Activated T-cell treated with anti-CD3 and anti-CD28 coated beads, Interleukin-2, amount 50 U/mL, for 72 hours (primary cell): Measurements from ENCODE around the gene F7. TPM values are rescaled to one million over a fixed set of nuclear protein-coding genes. Genes with fewer than 3 reads are reported as not detected.

Source experiments
- ATAC-seq, 2 donors: fragments of 150-1000 bp; cut with Tn5 transposase; replicated peaks in 1 of 2; 2 replicates each; pipeline ENCODE4 v1.10.0; 2021; ENCODE audit warnings: moderate library complexity in 2 of 2, mild to moderate bottlenecking in 1 of 2
- DNase-seq, 2 donors: peaks; one replicate each; pipeline ENCODE4 v3.0.0; 2021 to 2022; ENCODE audit warnings: mixed read lengths in 1 of 2
- H3K27ac Mint-ChIP-seq: one replicate; pipeline ENCODE4 v1.8.0; 2022; ENCODE audit warnings: mild to moderate bottlenecking, moderate library complexity, mixed read lengths
- H3K27me3 Mint-ChIP-seq: one replicate; pipeline ENCODE4 v1.8.0; 2022; ENCODE audit warnings: low read depth, mixed read lengths
- H3K36me3 Mint-ChIP-seq, 2 donors: one replicate each; pipeline ENCODE4 v1.8.0; 2022; ENCODE audit warnings: mixed read lengths in 2 of 2, mild to moderate bottlenecking in 1 of 2; ENCODE audit not compliant: insufficient read depth in 2 of 2
- H3K4me1 Mint-ChIP-seq: one replicate; pipeline ENCODE4 v1.8.0; 2022; ENCODE audit warnings: low read depth, mixed read lengths
- H3K4me3 Mint-ChIP-seq, 2 donors: one replicate each; pipeline ENCODE4 v1.8.0; 2022; ENCODE audit warnings: mild to moderate bottlenecking in 2 of 2, mixed read lengths in 2 of 2, moderate library complexity in 2 of 2
- H3K9me3 Mint-ChIP-seq, 2 donors: one replicate each; pipeline ENCODE4 v1.8.0; 2022; ENCODE audit warnings: mixed read lengths in 2 of 2
- total RNA-seq, 2 donors: library from RNA; stranded (reverse); gene quantifications; one replicate each; pipeline ENCODE4 v1.2.3, GENCODE V29; 2022

The F7 gene
- total RNA-seq, 2 donors from 2014 or later: not detected

- ATAC-seq (no peak), DNase-seq (no peak)
- Mint-ChIP-seq H3K9me3 (no peaks in the 10 kb centered on the region), H3K4me1 (peaks cover 5% of the 10 kb centered on the region), H3K36me3 (no peaks in the 10 kb centered on the region), H3K27me3 (peaks cover 20% of the 10 kb centered on the region), H3K27ac (no peak overlapping the region), H3K4me3 (no peak overlapping the region)
Measured at GRCh38 chr13:113124211-113124970, 18.8 kb downstream of the F7 start.

- Mint-ChIP-seq H3K27ac (no peak overlapping the region), H3K27me3 (peaks cover 29% of the 10 kb centered on the region), H3K4me3 (no peak overlapping the region), H3K36me3 (no peaks in the 10 kb centered on the region), H3K4me1 (peaks cover 7% of the 10 kb centered on the region), H3K9me3 (no peaks in the 10 kb centered on the region)
- no peak for ATAC-seq
- no peak for DNase-seq
Measured at GRCh38 chr13:113125506-113126264, 20.1 kb downstream of the F7 start.

- ATAC-seq: no peak
- no peaks in the 10 kb centered on the region for H3K36me3 Mint-ChIP-seq
- DNase-seq: no peak
- H3K9me3 Mint-ChIP-seq: no peaks in the 10 kb centered on the region
- peaks cover 7% of the 10 kb centered on the region for H3K4me1 Mint-ChIP-seq
- H3K27ac Mint-ChIP-seq: no peak overlapping the region
- H3K27me3 Mint-ChIP-seq: peaks cover 30% of the 10 kb centered on the region
- H3K4me3 Mint-ChIP-seq: no peak overlapping the region
Measured at GRCh38 chr13:113126265-113127150, 20.9 kb downstream of the F7 start.

GRCh38 chr13:113129480-113129879 lies 23.9 kb downstream of the F7 start:
- DNase-seq: no peak
- peak; percentile 5 to 15 for ATAC-seq
- Mint-ChIP-seq H3K36me3 (no peaks in the 10 kb centered on the region), H3K4me3 (peak overlapping the region in 1 of 2 donors; percentile 68), H3K27me3 (peaks cover 42% of the 10 kb centered on the region), H3K4me1 (peaks cover 7% of the 10 kb centered on the region), H3K9me3 (no peaks in the 10 kb centered on the region), H3K27ac (no peak overlapping the region)

- peak; percentile 52 to 60 for DNase-seq
- peaks cover 7% of the 10 kb centered on the region for H3K4me1 Mint-ChIP-seq
Measured at GRCh38 chr13:113129921-113130750, 24.5 kb downstream of the F7 start.

GRCh38 chr13:113135281-113135760 lies 29.7 kb downstream of the F7 start:
- DNase-seq: no peak
- H3K36me3 Mint-ChIP-seq: no peaks in the 10 kb centered on the region
- no peak overlapping the region for H3K27ac Mint-ChIP-seq
- H3K4me1 Mint-ChIP-seq: no peaks in the 10 kb centered on the region
- no peaks in the 10 kb centered on the region for H3K9me3 Mint-ChIP-seq
- H3K4me3 Mint-ChIP-seq: no peak overlapping the region
- ATAC-seq: no peak
- H3K27me3 Mint-ChIP-seq: peaks cover 17% of the 10 kb centered on the region

More at GRCh38 chr13:113129921-113130750, 24.5 kb downstream of the F7 start:
- peak; percentile 82 to 86 for ATAC-seq
- Mint-ChIP-seq H3K27ac (no peak overlapping the region), H3K4me3 (peak overlapping the region; percentile 68 to 71), H3K9me3 (no peaks in the 10 kb centered on the region), H3K27me3 (peaks cover 42% of the 10 kb centered on the region), H3K36me3 (no peaks in the 10 kb centered on the region)

- no peaks in the 10 kb centered on the region for H3K9me3 Mint-ChIP-seq
- no peak overlapping the region for H3K4me3 Mint-ChIP-seq
- ATAC-seq (no peak), DNase-seq (no peak)
- H3K36me3 Mint-ChIP-seq: no peaks in the 10 kb centered on the region
- H3K4me1 Mint-ChIP-seq: no peaks in the 10 kb centered on the region
- peaks cover 7% of the 10 kb centered on the region for H3K27me3 Mint-ChIP-seq
- no peak overlapping the region for H3K27ac Mint-ChIP-seq
Measured at GRCh38 chr13:113137691-113138298, 32.2 kb downstream of the F7 start.

- Mint-ChIP-seq H3K4me1 (no peaks in the 10 kb centered on the region), H3K27me3 (no peaks in the 10 kb centered on the region), H3K36me3 (no peaks in the 10 kb centered on the region), H3K27ac (no peak overlapping the region), H3K4me3 (no peak overlapping the region), H3K9me3 (no peaks in the 10 kb centered on the region)
- DNase-seq (no peak), ATAC-seq (no peak)
Measured at GRCh38 chr13:113138792-113139551, 33.4 kb downstream of the F7 start.

GRCh38 chr13:113139577-113139976 lies 34.0 kb downstream of the F7 start:
- H3K4me1 Mint-ChIP-seq: no peaks in the 10 kb centered on the region
- no peaks in the 10 kb centered on the region for H3K9me3 Mint-ChIP-seq
- ATAC-seq (no peak), DNase-seq (no peak)
- no peak overlapping the region for H3K27ac Mint-ChIP-seq
- H3K4me3 Mint-ChIP-seq: no peak overlapping the region
- no peaks in the 10 kb centered on the region for H3K27me3 Mint-ChIP-seq
- no peaks in the 10 kb centered on the region for H3K36me3 Mint-ChIP-seq

- Mint-ChIP-seq H3K36me3 (peaks cover 5% of the 10 kb centered on the region in 2 donors), H3K27me3 (no peaks in the 10 kb centered on the region), H3K27ac (no peak overlapping the region), H3K9me3 (peaks cover 4% of the 10 kb centered on the region in 2 donors), H3K4me1 (peaks cover 10% of the 10 kb centered on the region), H3K4me3 (no peak overlapping the region)
- DNase-seq (no peak), ATAC-seq (no peak)
Measured at GRCh38 chr13:113140677-113141600, 35.3 kb downstream of the F7 start.

- ATAC-seq (no peak), DNase-seq (no peak)
- Mint-ChIP-seq H3K4me3 (no peak overlapping the region), H3K4me1 (peaks cover 11% of the 10 kb centered on the region), H3K27ac (no peak overlapping the region), H3K9me3 (peaks cover 4% of the 10 kb centered on the region in 2 donors), H3K36me3 (peaks cover 5 to 7% of the 10 kb centered on the region in 2 donors), H3K27me3 (no peaks in the 10 kb centered on the region)
Measured at GRCh38 chr13:113141601-113141970, 36.0 kb downstream of the F7 start.
